Measurements from ENCODE around the gene SIGLEC7.

The SIGLEC7 gene

GRCh38 chr19:51146751-51147150, 4.7 kb downstream of the SIGLEC7 start:
- no peak overlapping the region for H3K27ac ChIP-seq (ENCODE audit: low read depth, low read length)
- H3K4me1 ChIP-seq (ENCODE audit: control insufficient read depth, insufficient read depth, low read length) = no peaks in the 10 kb centered on the region
- H3K4me3 ChIP-seq (ENCODE audit: low read length) = no peak overlapping the region
- H3K27me3 ChIP-seq (ENCODE audit: control insufficient read depth, insufficient read depth, low read length) = no peaks in the 10 kb centered on the region
- no peak overlapping the region for H3K9ac ChIP-seq (ENCODE audit: low read length)
- no peaks in the 10 kb centered on the region for H3K36me3 ChIP-seq (ENCODE audit: control insufficient read depth, insufficient read depth, low read length)

DNA sequence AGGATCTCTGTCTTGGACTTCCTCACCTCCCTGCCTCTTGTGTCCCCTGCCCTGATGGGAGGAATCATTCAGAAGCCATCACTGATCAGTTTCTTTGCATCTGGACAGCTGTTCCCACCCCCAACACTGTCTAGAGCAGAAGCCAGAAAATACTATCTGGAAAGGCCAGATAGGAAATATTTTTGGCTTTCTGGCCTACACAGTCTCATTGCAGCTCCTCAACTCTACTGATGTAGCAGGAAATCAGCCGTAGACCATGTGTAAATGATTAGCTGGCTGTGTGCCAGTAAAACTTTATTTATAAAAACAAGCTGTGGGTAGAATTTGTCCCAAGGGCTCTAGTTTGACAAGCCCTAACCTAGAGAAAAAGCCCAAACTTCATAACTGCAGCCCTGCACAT, 5.6 kb downstream of the SIGLEC7 start:
- Histone ChIP-seq H3K27me3 (ENCODE audit: control insufficient read depth, insufficient read depth, low read length) (no peaks in the 10 kb centered on the region), H3K27ac (ENCODE audit: low read depth, low read length) (no peak overlapping the region), H3K4me3 (ENCODE audit: low read length) (no peak overlapping the region), H3K4me1 (ENCODE audit: control insufficient read depth, insufficient read depth, low read length) (no peaks in the 10 kb centered on the region), H3K9ac (ENCODE audit: low read length) (no peak overlapping the region), H3K36me3 (ENCODE audit: control insufficient read depth, insufficient read depth, low read length) (no peaks in the 10 kb centered on the region)

GRCh38 chr19:51148580-51148979, 6.5 kb downstream of the SIGLEC7 start:
- Histone ChIP-seq H3K4me1 (ENCODE audit: control insufficient read depth, insufficient read depth, low read length) (no peaks in the 10 kb centered on the region), H3K36me3 (ENCODE audit: control insufficient read depth, insufficient read depth, low read length) (no peaks in the 10 kb centered on the region), H3K9ac (ENCODE audit: low read length) (no peak overlapping the region), H3K27me3 (ENCODE audit: control insufficient read depth, insufficient read depth, low read length) (no peaks in the 10 kb centered on the region), H3K4me3 (ENCODE audit: low read length) (no peak overlapping the region), H3K27ac (ENCODE audit: low read depth, low read length) (no peak overlapping the region)

DNA sequence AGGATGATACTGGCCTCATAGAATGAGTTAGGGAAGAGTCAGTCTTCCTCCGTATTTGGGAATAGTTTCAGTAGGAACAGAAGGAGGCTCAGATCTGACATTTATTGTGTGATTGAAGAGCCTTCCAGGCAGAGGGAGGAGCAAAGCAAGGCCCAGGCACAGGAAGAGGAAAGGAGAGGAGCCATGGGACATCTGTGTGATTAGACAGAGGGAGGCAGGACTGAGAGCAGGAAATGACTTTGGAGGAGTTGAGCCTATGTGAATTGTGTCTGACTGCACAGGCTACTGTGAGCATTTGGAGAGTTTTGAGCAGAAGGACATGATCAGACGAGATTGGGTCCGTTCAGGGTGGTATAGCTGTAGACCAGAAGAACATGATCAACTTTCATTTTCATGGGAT, 8.5 kb downstream of the SIGLEC7 start:
- Histone ChIP-seq H3K27ac (ENCODE audit: low read depth, low read length) (no peak overlapping the region), H3K9ac (ENCODE audit: low read length) (no peak overlapping the region), H3K4me3 (ENCODE audit: low read length) (no peak overlapping the region), H3K36me3 (ENCODE audit: control insufficient read depth, insufficient read depth, low read length) (no peaks in the 10 kb centered on the region), H3K27me3 (ENCODE audit: control insufficient read depth, insufficient read depth, low read length) (no peaks in the 10 kb centered on the region), H3K4me1 (ENCODE audit: control insufficient read depth, insufficient read depth, low read length) (no peaks in the 10 kb centered on the region)

DNA sequence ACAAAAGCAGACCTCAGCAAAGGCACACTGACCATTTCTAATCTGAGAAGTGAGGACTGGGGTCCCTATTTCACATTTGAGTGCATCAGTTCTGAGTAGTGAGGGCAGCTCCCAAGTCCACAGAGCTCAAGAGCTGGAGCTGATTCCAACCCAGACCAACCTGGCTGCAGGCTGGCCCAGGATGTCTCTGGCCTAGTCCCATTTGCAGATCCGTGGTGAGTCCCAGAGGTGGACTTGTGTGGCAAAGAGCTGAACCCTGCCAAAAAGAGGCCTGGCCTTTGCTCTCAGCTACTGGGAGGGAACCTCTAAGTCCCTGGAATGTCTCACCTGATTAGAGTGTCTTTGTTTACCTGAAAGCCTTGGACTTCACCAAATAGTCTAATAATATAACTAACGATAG, 14.6 kb downstream of the SIGLEC7 start:
- H3K4me3 ChIP-seq (ENCODE audit: low read length) = no peak overlapping the region
- no peaks in the 10 kb centered on the region for H3K4me1 ChIP-seq (ENCODE audit: control insufficient read depth, insufficient read depth, low read length)
- no peak overlapping the region for H3K9ac ChIP-seq (ENCODE audit: low read length)
- H3K36me3 ChIP-seq (ENCODE audit: control insufficient read depth, insufficient read depth, low read length) = no peaks in the 10 kb centered on the region
- H3K27me3 ChIP-seq (ENCODE audit: control insufficient read depth, insufficient read depth, low read length) = no peaks in the 10 kb centered on the region
- H3K27ac ChIP-seq (ENCODE audit: low read depth, low read length) = no peak overlapping the region

GRCh38 chr19:51157265-51157664, 15.2 kb downstream of the SIGLEC7 start:
- Histone ChIP-seq H3K27me3 (ENCODE audit: control insufficient read depth, insufficient read depth, low read length) (no peaks in the 10 kb centered on the region), H3K4me3 (ENCODE audit: low read length) (no peak overlapping the region), H3K36me3 (ENCODE audit: control insufficient read depth, insufficient read depth, low read length) (no peaks in the 10 kb centered on the region), H3K27ac (ENCODE audit: low read depth, low read length) (no peak overlapping the region), H3K9ac (ENCODE audit: low read length) (no peak overlapping the region), H3K4me1 (ENCODE audit: control insufficient read depth, insufficient read depth, low read length) (no peaks in the 10 kb centered on the region)

GRCh38 chr19:51158474-51159129, 16.5 kb downstream of the SIGLEC7 start:
- Histone ChIP-seq H3K4me1 (ENCODE audit: control insufficient read depth, insufficient read depth, low read length) (no peaks in the 10 kb centered on the region), H3K27me3 (ENCODE audit: control insufficient read depth, insufficient read depth, low read length) (no peaks in the 10 kb centered on the region), H3K36me3 (ENCODE audit: control insufficient read depth, insufficient read depth, low read length) (no peaks in the 10 kb centered on the region), H3K4me3 (ENCODE audit: low read length) (no peak overlapping the region), H3K27ac (ENCODE audit: low read depth, low read length) (no peak overlapping the region), H3K9ac (ENCODE audit: low read length) (no peak overlapping the region)

- no peak overlapping the region for H3K27ac ChIP-seq (ENCODE audit: low read depth, low read length)
- H3K36me3 ChIP-seq (ENCODE audit: control insufficient read depth, insufficient read depth, low read length) = no peaks in the 10 kb centered on the region
- H3K4me1 ChIP-seq (ENCODE audit: control insufficient read depth, insufficient read depth, low read length) = no peaks in the 10 kb centered on the region
- H3K4me3 ChIP-seq (ENCODE audit: low read length) = no peak overlapping the region
- H3K27me3 ChIP-seq (ENCODE audit: control insufficient read depth, insufficient read depth, low read length) = no peaks in the 10 kb centered on the region
- H3K9ac ChIP-seq (ENCODE audit: low read length) = no peak overlapping the region
These were observed 17.6 kb downstream of the SIGLEC7 start for GRCh38 chr19:51159656-51160055.

DNA sequence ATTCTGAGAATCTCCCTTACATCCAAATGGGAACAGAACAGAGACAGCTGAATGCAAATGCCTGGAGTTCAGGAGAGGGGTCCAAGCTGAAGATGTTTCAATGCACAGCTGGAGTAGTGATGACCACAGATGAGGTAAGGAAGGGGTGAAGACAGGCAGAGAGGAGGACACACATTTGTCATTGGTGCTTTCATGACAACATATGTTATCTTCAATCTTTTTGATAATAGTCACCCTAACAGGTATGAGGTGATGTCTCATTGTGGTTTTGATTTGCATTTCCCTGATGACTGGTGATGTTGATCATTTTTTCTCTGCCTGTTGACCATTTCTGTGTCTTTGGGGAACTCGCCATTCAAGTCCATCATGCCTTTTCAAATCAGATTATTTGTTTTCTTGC, 19.2 kb downstream of the SIGLEC7 start:
- Histone ChIP-seq H3K36me3 (ENCODE audit: control insufficient read depth, insufficient read depth, low read length) (no peaks in the 10 kb centered on the region), H3K27ac (ENCODE audit: low read depth, low read length) (no peak overlapping the region), H3K4me1 (ENCODE audit: control insufficient read depth, insufficient read depth, low read length) (no peaks in the 10 kb centered on the region), H3K9ac (ENCODE audit: low read length) (no peak overlapping the region), H3K27me3 (ENCODE audit: control insufficient read depth, insufficient read depth, low read length) (no peaks in the 10 kb centered on the region), H3K4me3 (ENCODE audit: low read length) (no peak overlapping the region)

DNA sequence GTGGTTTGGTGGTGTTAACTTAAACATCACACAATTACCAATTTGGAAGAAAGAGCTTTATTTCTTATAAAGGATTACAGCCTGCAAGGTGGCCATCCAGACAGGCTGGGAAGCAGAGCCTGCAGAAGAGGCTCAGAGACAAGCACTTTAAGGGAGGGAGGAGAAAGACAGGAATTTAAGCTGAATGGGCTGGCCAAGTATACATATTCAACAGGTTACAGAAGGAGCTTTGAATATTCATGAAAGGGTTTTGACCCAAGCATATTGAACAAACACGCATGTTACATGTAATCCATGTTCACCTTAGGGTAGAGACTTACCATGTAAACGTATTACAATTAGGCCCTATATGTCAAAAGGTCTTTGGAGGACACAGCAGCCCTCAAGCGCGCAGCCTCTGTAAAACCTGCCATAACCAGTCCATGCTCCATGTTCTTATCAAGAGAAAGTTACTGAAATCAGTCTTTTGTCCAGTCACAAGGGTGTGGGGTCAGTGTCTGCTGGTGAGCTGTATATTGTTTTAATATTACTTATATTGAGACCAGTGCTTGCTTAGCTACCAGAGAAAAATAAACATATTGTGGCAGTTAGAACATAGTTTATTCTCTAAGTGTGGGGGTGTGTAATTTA, 19.9 kb downstream of the SIGLEC7 start:
- no peak overlapping the region for H3K27ac ChIP-seq (ENCODE audit: low read depth, low read length)
- peaks cover 2% of the 10 kb centered on the region for H3K27me3 ChIP-seq (ENCODE audit: control insufficient read depth, insufficient read depth, low read length)
- no peaks in the 10 kb centered on the region for H3K4me1 ChIP-seq (ENCODE audit: control insufficient read depth, insufficient read depth, low read length)
- H3K36me3 ChIP-seq (ENCODE audit: control insufficient read depth, insufficient read depth, low read length) = no peaks in the 10 kb centered on the region
- H3K9ac ChIP-seq (ENCODE audit: low read length) = no peak overlapping the region
- H3K4me3 ChIP-seq (ENCODE audit: low read length) = no peak overlapping the region

DNA sequence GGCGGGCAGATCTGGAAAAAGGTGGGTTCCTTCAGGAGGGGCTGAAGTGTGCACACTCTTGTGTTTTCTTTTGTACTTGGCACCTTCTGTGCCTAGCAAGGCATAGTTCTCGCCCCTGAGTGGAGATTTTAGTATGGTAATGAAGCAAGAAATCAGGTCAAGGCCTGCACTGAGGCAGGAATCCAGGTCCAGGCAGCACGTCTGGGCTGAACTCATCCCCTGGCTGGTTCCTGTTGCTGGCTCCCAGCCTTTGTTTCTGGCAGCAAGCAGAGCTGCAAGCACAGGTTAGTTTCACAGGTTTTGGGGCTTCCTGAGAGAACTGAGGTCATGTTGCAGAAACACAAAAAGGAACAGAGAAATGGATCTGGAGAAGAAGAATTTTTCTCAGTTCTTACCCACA, 21.2 kb downstream of the SIGLEC7 start:
- Histone ChIP-seq H3K9ac (ENCODE audit: low read length) (no peak overlapping the region), H3K4me1 (ENCODE audit: control insufficient read depth, insufficient read depth, low read length) (no peaks in the 10 kb centered on the region), H3K4me3 (ENCODE audit: low read length) (no peak overlapping the region), H3K36me3 (ENCODE audit: control insufficient read depth, insufficient read depth, low read length) (no peaks in the 10 kb centered on the region), H3K27ac (ENCODE audit: low read depth, low read length) (no peak overlapping the region), H3K27me3 (ENCODE audit: control insufficient read depth, insufficient read depth, low read length) (peaks cover 3% of the 10 kb centered on the region)

DNA sequence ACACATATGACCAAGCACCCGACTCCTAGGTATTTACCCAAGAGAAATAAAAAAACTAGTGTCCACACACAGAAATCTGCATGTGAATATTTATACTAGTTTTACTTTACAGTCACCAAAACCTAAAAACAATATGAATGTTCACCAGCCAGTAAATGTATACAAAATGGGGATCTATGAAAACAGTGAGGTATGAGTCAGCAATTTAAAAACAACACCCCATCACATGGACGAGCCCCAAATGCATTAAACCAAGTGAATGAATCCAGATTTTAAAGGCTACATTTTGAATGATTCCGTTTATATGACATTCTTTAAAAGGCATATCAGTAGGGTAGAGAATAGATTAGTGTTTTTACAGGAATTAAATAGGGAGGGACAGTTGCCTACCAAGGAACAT, 22.1 kb downstream of the SIGLEC7 start:
- Histone ChIP-seq H3K9ac (ENCODE audit: low read length) (no peak overlapping the region), H3K4me3 (ENCODE audit: low read length) (no peak overlapping the region), H3K4me1 (ENCODE audit: control insufficient read depth, insufficient read depth, low read length) (no peaks in the 10 kb centered on the region), H3K27ac (ENCODE audit: low read depth, low read length) (no peak overlapping the region), H3K27me3 (ENCODE audit: control insufficient read depth, insufficient read depth, low read length) (peaks cover 3% of the 10 kb centered on the region), H3K36me3 (ENCODE audit: control insufficient read depth, insufficient read depth, low read length) (no peaks in the 10 kb centered on the region)

GRCh38 chr19:51166846-51167490, 24.9 kb downstream of the SIGLEC7 start:
- Histone ChIP-seq H3K27ac (ENCODE audit: low read depth, low read length) (no peak overlapping the region), H3K4me3 (ENCODE audit: low read length) (no peak overlapping the region), H3K4me1 (ENCODE audit: control insufficient read depth, insufficient read depth, low read length) (no peaks in the 10 kb centered on the region), H3K9ac (ENCODE audit: low read length) (no peak overlapping the region), H3K36me3 (ENCODE audit: control insufficient read depth, insufficient read depth, low read length) (no peaks in the 10 kb centered on the region), H3K27me3 (ENCODE audit: control insufficient read depth, insufficient read depth, low read length) (peaks cover 3% of the 10 kb centered on the region)
